GM21786 (cell line): ENCODE measurements around the gene SEPTIN6.

Source experiments
- ATAC-seq: cut with Tn5 transposase; IDR thresholded peaks from one replicate; pipeline ENCODE4 v1.9.1; 2021; ENCODE audit not compliant: unreplicated experiment

SEPTIN6 gene

DNA sequence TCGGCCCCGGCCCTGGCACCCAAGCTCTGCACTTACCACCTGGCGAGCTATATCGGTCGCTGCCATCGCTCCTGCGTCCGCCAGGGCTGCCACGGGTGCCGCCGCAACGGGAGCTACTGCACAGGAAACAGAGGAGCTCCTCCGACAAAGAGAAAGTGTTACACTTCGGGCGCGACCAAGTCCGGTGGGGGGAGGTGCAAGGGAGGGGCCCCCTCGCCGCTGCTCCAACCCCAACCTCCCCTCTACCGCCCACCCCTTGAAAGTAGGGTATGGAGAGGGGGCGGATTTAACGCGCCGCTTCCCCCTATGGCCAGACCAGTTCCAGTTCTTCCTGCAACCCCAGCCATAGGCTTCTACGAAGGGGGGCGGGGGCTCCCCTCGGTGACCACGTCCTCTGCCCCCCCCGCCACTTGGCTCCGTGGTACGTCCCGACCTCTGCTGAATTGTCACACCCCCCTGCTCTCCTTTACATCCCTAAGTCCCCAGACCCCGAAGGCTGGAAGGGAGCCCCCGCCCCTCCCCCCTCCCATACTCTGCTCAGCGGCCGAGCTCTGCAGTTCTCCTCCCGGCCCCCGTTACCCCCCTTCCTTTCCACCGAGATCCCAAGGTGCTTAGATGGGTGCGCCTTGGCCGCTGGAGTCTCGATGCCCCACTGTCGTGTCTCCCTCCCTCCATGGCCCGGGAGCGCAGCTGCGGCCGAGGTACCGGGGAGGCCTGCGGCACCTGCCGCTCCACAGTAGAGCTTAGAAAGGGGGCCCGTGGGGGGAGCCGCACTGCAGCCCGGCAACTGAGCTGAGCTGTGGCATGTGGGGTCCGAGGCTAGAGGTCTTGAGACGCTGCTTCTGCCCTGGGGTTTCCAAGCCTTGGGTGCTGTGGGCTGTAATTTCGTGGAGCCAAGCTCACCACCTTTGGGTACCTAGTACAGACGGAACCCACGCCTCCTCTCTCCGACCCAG is at the start of gene SEPTIN6:
TSS of gene SEPTIN6 (minus strand) at position 129 of the 956 bp plus-strand sequence. CDS start at position 66, 63 bp downstream.
- peak; percentile 49 for ATAC-seq

DNA sequence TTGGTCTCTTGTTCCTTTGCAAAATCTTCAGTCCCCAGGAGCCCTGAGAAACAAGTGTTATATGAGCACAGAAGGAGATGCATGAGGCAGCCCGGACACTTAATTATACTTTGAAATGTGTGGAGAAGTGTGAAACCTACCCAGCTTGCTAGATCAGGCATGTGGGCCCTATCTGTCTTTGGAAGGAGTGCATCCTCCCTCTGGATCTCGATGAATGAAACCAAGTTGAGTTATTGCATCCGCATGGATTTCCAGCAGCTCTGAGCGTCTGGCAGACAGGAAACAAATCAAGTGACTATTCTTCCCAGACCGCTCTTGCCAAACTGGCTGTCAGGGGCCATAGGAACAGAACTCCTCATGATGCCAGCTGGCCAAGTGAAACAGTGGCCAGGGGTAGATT is 45.8 kb upstream of the SEPTIN6 start:
- ATAC-seq, result no peak

- no peak for ATAC-seq
Observed at GRCh38 chrX:119736206-119736764, 43.3 kb upstream of the SEPTIN6 start.

DNA sequence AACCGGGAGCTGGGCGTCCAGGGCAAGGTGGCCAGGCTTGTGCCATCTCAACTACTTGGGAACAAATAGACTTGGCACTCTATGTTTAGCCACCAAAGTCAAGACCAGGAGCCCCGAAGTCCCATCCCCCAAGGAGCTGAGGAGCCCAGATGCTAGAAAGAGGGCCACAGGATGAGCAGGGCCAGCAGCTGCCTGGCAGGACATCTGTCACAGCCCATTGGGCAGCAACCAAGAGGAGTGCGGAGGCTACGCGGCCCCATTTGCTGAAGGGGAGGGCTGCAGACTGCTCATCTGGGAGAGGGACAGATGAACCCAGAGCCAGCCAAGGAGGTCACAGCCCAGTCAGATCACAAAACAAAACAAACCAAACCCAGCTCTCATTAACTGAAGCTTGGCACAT is 42.5 kb upstream of the SEPTIN6 start:
- no peak for ATAC-seq

DNA sequence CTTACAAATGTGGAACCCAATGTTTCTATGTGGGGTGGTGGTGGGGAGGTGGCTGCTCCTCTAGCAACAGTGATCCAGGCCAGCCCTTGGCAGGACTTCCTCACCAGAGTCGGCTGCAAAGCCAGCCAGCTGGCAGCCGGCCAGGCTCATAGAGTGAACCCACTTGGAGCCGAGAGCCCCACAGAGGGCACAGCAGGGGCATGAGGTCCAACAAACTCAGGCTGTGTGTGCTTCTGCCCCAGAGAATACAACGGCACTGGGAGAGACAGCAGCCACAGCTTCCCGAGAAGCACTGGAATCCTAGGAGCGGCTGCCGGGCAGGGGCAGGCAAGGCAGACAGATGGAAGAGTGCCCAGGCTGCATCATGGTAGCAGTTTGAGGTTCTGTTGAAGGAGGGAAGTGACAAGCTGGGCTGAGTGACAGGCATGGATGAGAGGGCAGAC is 42.0 kb upstream of the SEPTIN6 start:
- no peak for ATAC-seq

DNA sequence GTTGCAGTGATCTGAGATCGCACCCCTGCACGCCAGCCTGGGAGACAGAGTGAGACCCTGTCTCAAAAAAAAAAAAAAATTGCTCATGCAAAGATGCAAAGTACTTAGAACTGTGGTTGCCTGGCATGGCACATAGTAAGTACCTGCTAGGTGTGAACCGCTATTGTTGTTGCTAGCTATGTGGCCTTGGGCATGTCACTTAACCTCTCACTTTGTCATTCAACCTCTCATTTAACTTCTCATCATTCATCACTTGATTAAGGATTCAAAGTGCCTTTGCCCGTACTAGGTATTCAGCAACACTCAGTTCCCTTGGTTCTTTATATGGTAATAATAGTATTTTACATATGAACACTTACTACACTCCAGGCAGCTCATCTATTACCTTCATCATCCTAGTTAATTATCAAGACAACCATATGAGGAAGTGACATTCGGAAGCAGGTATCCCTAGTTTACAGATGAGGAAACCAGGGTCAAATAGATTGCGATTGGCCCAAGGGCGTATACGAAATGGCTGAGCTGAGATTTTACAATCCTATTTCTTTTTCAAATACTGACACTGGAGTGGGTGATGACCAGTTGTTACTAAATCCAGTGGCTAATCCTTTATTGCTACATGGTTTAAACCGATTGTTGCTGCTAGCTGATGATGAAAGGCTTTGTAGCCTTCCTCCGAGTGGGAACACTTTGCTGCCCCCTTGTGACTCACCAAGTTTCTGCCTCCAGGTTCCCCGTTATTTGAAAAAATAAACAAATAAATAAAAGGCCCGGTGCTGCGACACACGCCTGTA is 36.6 kb upstream of the SEPTIN6 start:
- peak; percentile 55 for ATAC-seq

- ATAC-seq, result no peak
Observed at GRCh38 chrX:119728487-119728886, 35.5 kb upstream of the SEPTIN6 start.

DNA sequence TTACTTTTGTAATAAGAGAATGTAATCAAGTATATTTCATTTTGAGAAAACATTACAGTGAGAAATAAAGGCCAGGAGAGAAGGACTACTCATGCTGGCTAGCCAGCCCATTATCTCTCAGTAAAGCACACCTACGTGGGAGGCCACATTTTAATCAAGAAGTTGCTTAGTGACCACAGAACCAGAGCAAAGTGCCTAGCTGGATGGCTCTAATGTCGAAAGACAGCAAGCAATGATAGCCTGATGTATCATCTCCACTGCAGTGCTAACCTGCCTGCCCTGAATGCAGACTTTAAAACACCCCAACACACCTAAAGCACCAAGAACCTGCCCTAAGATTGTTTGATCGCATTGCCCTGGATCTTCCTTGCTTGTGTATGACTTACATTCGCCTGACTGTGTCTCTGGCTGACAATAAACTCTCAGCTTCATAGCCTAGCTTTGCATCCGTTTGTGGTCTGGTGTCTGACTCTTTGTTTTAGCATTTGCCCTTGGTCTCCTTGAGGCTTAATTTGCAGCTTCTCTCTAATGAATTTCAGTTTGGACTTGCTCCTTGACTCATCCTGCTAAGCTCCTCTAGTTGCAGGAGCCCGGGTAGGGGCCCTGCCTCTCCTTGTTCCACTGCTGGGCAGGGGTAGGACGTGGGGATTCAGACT is 34.1 kb upstream of the SEPTIN6 start:
- ATAC-seq, result no peak

- ATAC-seq, result no peak
Observed at GRCh38 chrX:119721926-119722325, 29.0 kb upstream of the SEPTIN6 start.

DNA sequence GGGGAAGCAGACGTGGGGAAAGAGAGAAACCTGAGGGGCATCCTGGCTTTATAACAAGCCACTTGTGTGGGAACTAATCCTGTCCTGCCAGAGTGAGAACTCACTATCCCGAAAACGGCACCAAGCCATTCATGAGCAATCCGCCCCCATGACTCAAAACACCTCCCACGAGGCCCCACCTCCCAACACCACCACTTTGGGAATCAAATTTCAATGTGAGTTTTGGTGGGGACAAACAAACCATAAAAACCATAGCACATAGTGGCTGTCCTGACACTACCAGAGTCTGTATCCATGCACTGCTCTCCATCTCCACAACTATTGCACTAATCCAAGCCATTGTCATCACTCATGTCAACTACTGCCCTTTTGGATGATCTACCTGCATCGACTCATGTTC is 28.5 kb upstream of the SEPTIN6 start:
- no peak for ATAC-seq

DNA sequence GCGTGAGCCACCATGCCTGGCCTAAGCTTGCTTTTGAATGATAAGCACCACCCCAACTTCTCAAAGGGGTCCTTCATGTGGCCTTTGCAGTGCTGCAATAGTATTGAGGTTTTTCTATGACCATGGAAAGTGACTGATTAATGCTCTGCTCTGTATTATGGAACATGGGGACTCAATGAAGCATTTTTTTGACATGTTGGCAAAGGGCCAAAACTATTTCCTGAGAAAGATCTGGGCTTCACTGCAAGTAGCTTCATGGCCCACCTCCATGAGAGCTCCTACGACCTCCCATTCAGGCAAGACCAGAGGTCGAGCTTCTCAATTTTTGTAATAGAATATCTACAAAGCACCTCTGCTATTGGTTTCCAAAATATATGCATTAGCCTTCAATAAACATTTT is 16.7 kb upstream of the SEPTIN6 start:
- ATAC-seq, result no peak

DNA sequence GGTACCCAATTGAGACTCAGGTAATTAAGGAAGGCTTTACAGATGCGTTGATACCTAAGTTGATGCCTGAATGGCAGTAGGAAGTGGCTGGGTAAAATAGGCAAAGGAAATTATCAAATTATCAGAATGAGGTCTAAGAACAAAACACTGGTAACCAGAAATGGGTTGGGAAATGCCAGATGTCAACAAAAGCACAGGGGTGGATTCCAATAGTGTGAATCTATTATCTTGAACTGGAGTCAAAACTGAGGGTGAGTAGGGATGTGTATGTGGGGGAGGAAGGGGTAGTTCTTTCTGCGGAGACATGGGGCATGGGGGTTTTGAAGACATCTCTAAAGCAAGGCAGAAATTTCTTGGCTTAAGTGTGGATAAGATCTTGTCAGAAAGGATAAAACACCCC is 16.0 kb upstream of the SEPTIN6 start:
- no peak for ATAC-seq

- peak; percentile 71 for ATAC-seq
Observed at GRCh38 chrX:119706616-119707015, 13.6 kb upstream of the SEPTIN6 start.

DNA sequence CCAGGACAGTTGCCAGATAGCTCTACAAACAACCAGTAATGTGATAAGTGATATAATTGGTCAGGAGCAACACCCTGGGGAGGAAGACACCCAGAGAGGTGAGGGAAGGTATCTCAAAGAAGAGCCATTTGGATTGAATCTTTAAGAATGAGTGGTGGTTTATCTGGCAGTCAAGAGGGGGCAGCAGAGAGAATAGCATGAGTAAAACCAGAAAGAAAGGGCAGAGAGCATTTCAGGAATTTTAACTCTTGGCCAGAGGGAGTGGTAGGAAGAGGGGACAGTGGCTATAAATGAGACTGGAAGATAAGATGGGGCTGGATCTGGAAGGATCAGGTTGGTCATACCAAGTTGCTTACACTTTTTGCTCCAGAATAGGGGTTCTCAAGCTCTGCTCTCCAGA is 5.9 kb upstream of the SEPTIN6 start:
- no peak for ATAC-seq

DNA sequence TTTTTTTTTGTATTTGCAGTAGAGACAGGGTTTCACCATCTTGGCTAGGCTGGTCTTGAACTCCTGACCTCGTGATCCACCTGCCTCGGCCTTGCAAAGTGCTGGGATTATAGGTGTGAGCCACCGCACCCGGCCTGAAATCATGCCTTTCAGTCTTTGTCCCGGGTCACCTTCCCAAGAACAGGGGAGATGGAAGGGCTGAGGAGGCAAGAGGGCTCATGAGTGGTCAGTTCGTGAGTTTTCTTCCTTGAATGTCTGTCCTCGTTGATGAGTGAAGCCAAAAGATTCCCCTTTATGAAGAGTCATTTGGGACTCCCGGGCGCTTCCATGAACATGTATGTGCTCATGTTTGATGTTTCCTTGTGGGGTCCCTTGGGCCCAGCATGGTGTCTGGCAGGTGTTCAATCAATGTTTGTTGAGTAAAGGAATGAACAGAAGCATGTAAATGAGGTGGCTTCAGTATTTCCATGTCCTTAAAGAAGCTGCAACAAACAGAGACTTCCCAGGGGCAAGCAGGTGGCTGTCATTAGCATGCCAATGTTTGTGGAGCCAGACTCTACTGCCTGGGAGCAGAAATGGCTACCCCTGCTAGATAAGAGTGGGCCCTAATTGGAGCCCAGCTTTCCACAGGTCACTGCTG is 3.4 kb upstream of the SEPTIN6 start:
- ATAC-seq, result no peak

- ATAC-seq, result no peak
Observed at GRCh38 chrX:119695535-119696050, 2.6 kb upstream of the SEPTIN6 start.

DNA sequence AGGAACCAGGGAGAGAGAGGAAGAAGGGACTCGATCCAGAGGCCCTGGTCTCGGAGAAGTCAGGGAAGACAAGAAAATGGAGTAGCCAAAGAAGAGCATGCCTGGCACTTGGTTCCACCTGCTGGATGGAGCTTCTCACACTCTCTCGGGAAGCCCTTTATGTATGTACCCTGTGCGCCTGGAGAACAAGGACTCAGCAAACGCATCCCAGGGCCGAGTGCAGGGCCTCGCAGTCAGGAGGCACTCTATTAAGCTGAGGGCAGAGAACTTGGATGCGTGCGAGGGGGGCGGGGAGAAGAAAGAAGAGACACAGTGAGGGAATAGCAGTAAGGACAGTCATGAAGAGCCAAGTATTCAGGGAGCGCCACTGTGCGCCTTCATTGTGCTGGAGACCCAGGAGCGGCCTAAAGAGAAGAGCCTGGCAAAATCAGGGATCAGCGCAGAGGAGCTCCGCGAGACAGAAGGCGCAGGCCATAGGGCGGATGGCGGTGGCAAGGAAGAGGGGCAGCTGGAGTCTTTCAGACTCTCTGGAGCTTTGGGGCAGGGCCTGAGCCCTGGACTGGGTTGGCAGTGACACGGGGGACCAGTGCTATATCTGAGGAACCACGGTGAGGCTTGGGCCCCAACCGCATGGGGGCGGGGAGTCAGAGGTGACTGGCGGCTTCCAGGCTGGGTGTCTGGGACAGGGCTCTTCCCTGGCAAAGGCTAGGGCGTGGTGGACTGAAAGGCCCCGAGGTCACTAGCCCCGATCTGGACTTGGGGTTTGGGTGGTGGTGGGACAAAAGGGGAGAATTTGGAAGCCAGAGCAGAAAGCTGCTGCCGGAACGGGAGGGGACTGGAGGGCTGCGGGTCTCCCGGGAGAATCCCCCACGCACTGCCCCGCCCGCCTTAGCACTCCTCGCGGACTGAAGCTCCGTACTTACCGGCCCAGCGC is 1.9 kb upstream of the SEPTIN6 start:
- ATAC-seq, result no peak

- no peak for ATAC-seq
Observed at GRCh38 chrX:119693996-119694451, 1.1 kb upstream of the SEPTIN6 start.
